CD4-positive, alpha-beta memory T cell (primary cell): Measurements from ENCODE around the gene ACSL6. TPM values are rescaled to one million over a fixed set of nuclear protein-coding genes. Genes with fewer than 3 reads are reported as not detected.

ENCODE experiments used
- CTCF ChIA-PET: fragments of 350-600 bp; sonication (Branson Sonifier 250); formaldehyde crosslinking; loops from one replicate; lab custom pipeline; 2021; ENCODE audit warnings: inconsistent platforms; ENCODE audit not compliant: partially characterized antibody; lab: Charles Lee
- POLR2A ChIA-PET: fragments of 350-600 bp; sonication (Branson Sonifier 250); formaldehyde crosslinking; loops from one replicate; lab custom pipeline; 2021; ENCODE audit not compliant: partially characterized antibody; lab: Charles Lee
- DNase-seq, 5 donors: peaks; one replicate each; pipeline versions ENCODE4 v3.0.0 to v3.0.0-alpha.2; 2020 to 2022; ENCODE audit warnings: mixed read lengths in 1 of 5
- H3K27ac ChIP-seq: one replicate; pipeline ENCODE4 v1.7.0; 2013; ENCODE audit warnings: low read depth, low read length
- H3K27me3 ChIP-seq: 2 replicates; pipeline ENCODE4 v1.7.0; 2013; ENCODE audit warnings: mild to moderate bottlenecking, low read length, moderate library complexity; ENCODE audit not compliant: insufficient read depth
- H3K36me3 ChIP-seq: 2 replicates; pipeline ENCODE4 v1.7.0; 2013; ENCODE audit warnings: mild to moderate bottlenecking, low read length, moderate library complexity; ENCODE audit not compliant: insufficient read depth
- H3K4me1 ChIP-seq: 2 replicates; pipeline ENCODE4 v1.7.0; 2013; ENCODE audit warnings: mild to moderate bottlenecking, low read length, moderate library complexity; ENCODE audit not compliant: insufficient read depth
- H3K4me3 ChIP-seq, 2 donors: one replicate each; pipeline ENCODE4 v1.7.0; 2013; ENCODE audit warnings: low read length in 2 of 2, mild to moderate bottlenecking in 1 of 2
- H3K9me3 ChIP-seq, 2 donors: one replicate each; pipeline ENCODE4 v1.7.0; 2013; ENCODE audit warnings: low read length in 2 of 2, control low read depth in 1 of 2; ENCODE audit not compliant: control insufficient read depth in 1 of 2
- H3K27ac Mint-ChIP-seq, 7 donors: one replicate each; pipeline ENCODE4 v1.8.0; 2020 to 2021; ENCODE audit warnings: mixed read lengths in 7 of 7, mild to moderate bottlenecking in 6 of 7, inconsistent platforms in 3 of 7, moderate library complexity in 3 of 7
- H3K27me3 Mint-ChIP-seq, 2 donors: one replicate each; pipeline ENCODE4 v1.8.0; 2020 to 2021; ENCODE audit warnings: mixed read lengths in 2 of 2
- H3K36me3 Mint-ChIP-seq, 2 donors: one replicate each; pipeline ENCODE4 v1.8.0; 2020 to 2021; ENCODE audit warnings: mixed read lengths in 2 of 2, inconsistent platforms in 1 of 2, mild to moderate bottlenecking in 1 of 2
- H3K4me1 Mint-ChIP-seq, 4 donors: one replicate each; pipeline ENCODE4 v1.8.0; 2020 to 2021; ENCODE audit warnings: mixed read lengths in 4 of 4, mild to moderate bottlenecking in 1 of 4
- H3K4me3 Mint-ChIP-seq, 8 donors: one replicate each; pipeline ENCODE4 v1.8.0; 2020 to 2021; ENCODE audit warnings: mixed read lengths in 8 of 8, mild to moderate bottlenecking in 7 of 8, moderate library complexity in 6 of 8, inconsistent platforms in 3 of 8
- H3K9me3 Mint-ChIP-seq, 8 donors: one replicate each; pipeline ENCODE4 v1.8.0; 2020 to 2021; ENCODE audit warnings: mixed read lengths in 8 of 8, mild to moderate bottlenecking in 5 of 8, inconsistent platforms in 3 of 8, moderate library complexity in 1 of 8
- intact Hi-C: fragments of 100-400 bp; cut with micrococcal nuclease; formaldehyde crosslinking; loops from one replicate; pipeline ENCODE4 v1.15.1; 2023
- polyA plus RNA-seq, 2 donors: library from polyadenylated mRNA; unstranded; fragments of 300-500 nt; fragmentation: Illumina TruSeq; gene quantifications; one replicate each; pipeline ENCODE4 v1.2.3, GENCODE V29; 2021
- total RNA-seq, 2 experiments: library from RNA; stranded (reverse); gene quantifications; one replicate each; pipeline ENCODE4 v1.2.3, GENCODE V29; 2021

ACSL6 gene
- total and polyA plus RNA-seq, 4 experiments from 2014 or later: 11.1 to 51.7 (median 34.4) TPM

DNA sequence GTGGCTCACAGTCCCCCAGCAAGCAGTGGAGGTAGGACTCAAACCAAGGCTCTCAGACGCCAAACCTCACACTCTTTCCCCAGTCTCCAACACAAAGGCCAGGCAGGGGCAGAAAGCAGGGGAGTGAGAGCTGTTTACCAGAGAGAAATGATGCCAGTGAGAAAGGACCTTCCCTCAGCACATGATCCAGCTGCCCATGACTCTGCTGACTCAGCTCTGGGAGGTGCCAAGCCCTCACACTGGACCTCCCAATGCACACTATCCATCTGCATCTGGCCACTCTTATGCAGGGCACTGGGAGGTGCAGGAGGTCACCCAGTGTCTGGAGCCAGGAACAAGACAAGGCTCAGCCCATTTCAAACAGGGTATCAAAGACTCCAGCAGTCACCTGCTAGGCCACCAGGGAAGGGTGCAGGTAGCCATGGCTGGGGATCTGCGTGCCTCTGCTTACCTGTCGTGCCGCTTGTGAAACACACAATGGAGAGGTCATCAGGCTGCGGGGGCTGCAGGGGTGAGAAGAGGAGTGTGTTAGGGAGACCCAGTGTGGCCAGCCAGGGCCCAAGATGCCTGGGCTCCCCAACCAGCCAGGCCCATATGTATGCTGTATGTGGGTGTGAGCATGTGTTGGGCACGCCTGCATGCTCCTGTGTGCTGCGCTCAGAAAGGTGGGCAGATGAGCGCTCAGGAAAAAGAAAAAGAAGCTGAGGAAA lies 26.3 kb downstream of the ACSL6 start:
- POLR2A ChIA-PET: no interaction called here
- no peak overlapping the region for H3K4me3 Mint-ChIP-seq
- no peaks in the 10 kb centered on the region for H3K27me3 Mint-ChIP-seq

GRCh38 chr5:131983244-131983771 lies 28.1 kb downstream of the ACSL6 start:
- H3K4me3 Mint-ChIP-seq: peak overlapping the region in 1 of 8 donors; percentile 26
- ChIA-PET CTCF (interaction anchor here (1.0 to 1.5 kb wide), 2 partner anchors 16 to 18 kb away, joined by 3 to 4 read pairs; no protein-coding TSS in a partner anchor), POLR2A (interaction anchor here (1.3 to 1.5 kb wide), 2 partner anchors 15 to 18 kb away, joined by 3 read pairs; no protein-coding TSS in a partner anchor)
- no peak for DNase-seq
- Histone ChIP-seq H3K27ac (no peak overlapping the region), H3K4me1 (no peaks in the 10 kb centered on the region), H3K27me3 (no peaks in the 10 kb centered on the region), H3K4me3 (no peak overlapping the region), H3K9me3 (no peaks in the 10 kb centered on the region), H3K36me3 (no peaks in the 10 kb centered on the region)
- peaks cover 9 to 24% (median 17%) of the 10 kb centered on the region in 4 donors for H3K4me1 Mint-ChIP-seq
- H3K27me3 Mint-ChIP-seq: no peaks in the 10 kb centered on the region
- intact Hi-C loops: no loop called here
- H3K27ac Mint-ChIP-seq: no peak overlapping the region
- no peaks in the 10 kb centered on the region for H3K9me3 Mint-ChIP-seq
- no peaks in the 10 kb centered on the region for H3K36me3 Mint-ChIP-seq

More for the DNA sequence above, 26.3 kb downstream of the ACSL6 start:
- no peaks in the 10 kb centered on the region for H3K9me3 ChIP-seq
- Mint-ChIP-seq H3K4me1 (peaks cover 8 to 24% (median 15%) of the 10 kb centered on the region in 4 donors), H3K27ac (peak overlapping the region in 3 of 7 donors; percentile 8 to 24 (median 18)), H3K9me3 (no peaks in the 10 kb centered on the region), H3K36me3 (no peaks in the 10 kb centered on the region)
- H3K27me3 ChIP-seq: no peaks in the 10 kb centered on the region
- no peaks in the 10 kb centered on the region for H3K36me3 ChIP-seq
- intact Hi-C loops: no loop called here
- H3K4me1 ChIP-seq: no peaks in the 10 kb centered on the region
- CTCF ChIA-PET: no interaction called here
- no peak overlapping the region for H3K4me3 ChIP-seq
- no peak for DNase-seq
- no peak overlapping the region for H3K27ac ChIP-seq

DNA sequence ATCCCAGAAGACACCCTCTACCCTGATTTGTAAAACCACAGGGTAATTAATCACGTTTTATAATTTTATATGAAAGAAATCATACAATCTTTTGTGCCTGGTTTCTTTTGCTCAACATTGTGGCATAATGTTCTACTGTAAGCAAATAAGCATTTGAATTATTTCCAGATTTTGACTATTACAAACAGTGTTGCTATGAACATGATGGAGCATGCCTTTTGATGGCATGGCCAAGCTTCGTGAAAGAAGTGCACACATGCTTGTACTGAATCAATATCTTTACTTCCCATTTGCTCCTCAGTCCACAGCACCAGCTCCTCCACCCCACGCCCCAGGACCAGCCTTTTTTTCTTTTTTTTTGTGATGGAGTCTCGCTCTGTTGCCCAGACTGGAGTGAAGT lies 29.9 kb downstream of the ACSL6 start:
- no peak overlapping the region for H3K4me3 Mint-ChIP-seq
- Histone ChIP-seq H3K27me3 (no peaks in the 10 kb centered on the region), H3K36me3 (no peaks in the 10 kb centered on the region), H3K4me1 (peaks cover 14% of the 10 kb centered on the region), H3K27ac (no peak overlapping the region), H3K4me3 (no peak overlapping the region), H3K9me3 (no peaks in the 10 kb centered on the region)
- ChIA-PET POLR2A (no interaction called here), CTCF (interaction anchor here (1.0 to 2.8 kb wide), 4 partner anchors 18 to 26 kb away, joined by 3 to 8 read pairs (median 3); no protein-coding TSS in a partner anchor)
- no peaks in the 10 kb centered on the region for H3K36me3 Mint-ChIP-seq
- no peak for DNase-seq
- intact Hi-C loops: no loop called here
- H3K9me3 Mint-ChIP-seq: no peaks in the 10 kb centered on the region
- H3K27me3 Mint-ChIP-seq: no peaks in the 10 kb centered on the region
- peaks cover 20 to 42% (median 31%) of the 10 kb centered on the region in 4 donors for H3K4me1 Mint-ChIP-seq
- no peak overlapping the region for H3K27ac Mint-ChIP-seq

GRCh38 chr5:131980696-131981095 lies 30.8 kb downstream of the ACSL6 start:
- Histone ChIP-seq H3K27me3 (no peaks in the 10 kb centered on the region), H3K4me1 (peaks cover 22% of the 10 kb centered on the region), H3K27ac (no peak overlapping the region), H3K36me3 (no peaks in the 10 kb centered on the region), H3K4me3 (no peak overlapping the region), H3K9me3 (no peaks in the 10 kb centered on the region)
- no peaks in the 10 kb centered on the region for H3K27me3 Mint-ChIP-seq
- POLR2A ChIA-PET: no interaction called here
- H3K27ac Mint-ChIP-seq: peak overlapping the region in 2 of 7 donors; percentile 22 to 46
- H3K36me3 Mint-ChIP-seq: no peaks in the 10 kb centered on the region
- CTCF ChIA-PET: interaction anchor here (1.0 to 2.8 kb wide), 3 partner anchors 17 to 27 kb away, joined by 3 to 8 read pairs (median 3); no protein-coding TSS in a partner anchor
- H3K9me3 Mint-ChIP-seq: no peaks in the 10 kb centered on the region
- peak overlapping the region in 2 of 8 donors; percentile 27 to 46 for H3K4me3 Mint-ChIP-seq
- DNase-seq: no peak
- intact Hi-C loops: no loop called here
- H3K4me1 Mint-ChIP-seq: peaks cover 23 to 50% (median 38%) of the 10 kb centered on the region in 4 donors

- Mint-ChIP-seq H3K4me1 (peaks cover 28 to 59% (median 47%) of the 10 kb centered on the region in 4 donors), H3K36me3 (no peaks in the 10 kb centered on the region), H3K9me3 (no peaks in the 10 kb centered on the region), H3K27me3 (no peaks in the 10 kb centered on the region), H3K27ac (peak overlapping the region in 1 of 7 donors; percentile 84), H3K4me3 (no peak overlapping the region)
- H3K4me1 ChIP-seq: peaks cover 31% of the 10 kb centered on the region
- no peaks in the 10 kb centered on the region for H3K36me3 ChIP-seq
- H3K9me3 ChIP-seq: no peaks in the 10 kb centered on the region
- CTCF ChIA-PET: interaction anchor here (2.8 kb wide), 1 partner anchor 28 kb away, joined by 8 read pairs; no protein-coding TSS in a partner anchor
- no peaks in the 10 kb centered on the region for H3K27me3 ChIP-seq
- H3K4me3 ChIP-seq: no peak overlapping the region
- intact Hi-C loops: no loop called here
- POLR2A ChIA-PET: interaction anchor here (1.0 kb wide), 1 partner anchor 183 kb away, joined by 3 read pairs; the partner anchor contains the start of gene FNIP1
- no peak for DNase-seq
- H3K27ac ChIP-seq: no peak overlapping the region
Measured at GRCh38 chr5:131979816-131980215, 31.6 kb downstream of the ACSL6 start.

- intact Hi-C loops: no loop called here
- no peak for DNase-seq
- Histone ChIP-seq H3K4me3 (no peak overlapping the region), H3K27me3 (no peaks in the 10 kb centered on the region), H3K36me3 (no peaks in the 10 kb centered on the region), H3K4me1 (peaks cover 55% of the 10 kb centered on the region), H3K9me3 (no peaks in the 10 kb centered on the region), H3K27ac (no peak overlapping the region)
- Mint-ChIP-seq H3K36me3 (peaks cover 0 to 9% of the 10 kb centered on the region in 2 donors), H3K4me3 (peak overlapping the region in 3 of 8 donors; percentile 42 to 59 (median 53)), H3K27me3 (no peaks in the 10 kb centered on the region), H3K9me3 (no peaks in the 10 kb centered on the region), H3K27ac (peak overlapping the region; percentile 75 to 95 (median 88)), H3K4me1 (peaks cover 37 to 63% (median 57%) of the 10 kb centered on the region in 4 donors)
- ChIA-PET POLR2A (no interaction called here), CTCF (no interaction called here)
Measured at GRCh38 chr5:131977212-131977604, 34.2 kb downstream of the ACSL6 start.
